IMR-90 (cell line): ENCODE measurements around the gene KCNAB2. TPM values are rescaled to one million over a fixed set of nuclear protein-coding genes. Genes with fewer than 3 reads are reported as not detected.

Source experiments
- ATAC-seq: fragments of 200-7000 bp; cut with Tn5 transposase; 2 replicates; pipeline ENCODE4 v1.9.1; 2020; ENCODE audit warnings: low read depth, mild to moderate bottlenecking, moderate library complexity
- BruUV-seq: library from RNA; stranded (reverse); fragments of 400-500 nt; replicated peaks from 2 replicates; lab custom pipeline; 2021; lab: Mats Ljungman, UMichigan
- CTCF ChIA-PET: fragments of 300-600 bp; formaldehyde crosslinking; extraction: SDS; loops from one replicate; lab custom pipeline; 2021; ENCODE audit warnings: antibody characterized with exemption; lab: Yijun Ruan, JAX
- POLR2A ChIA-PET: fragments of 300-600 bp; sonication (Branson Sonifier 250); formaldehyde crosslinking; loops from one replicate; lab custom pipeline; 2022; ENCODE audit warnings: antibody characterized with exemption; ENCODE audit not compliant: unreplicated experiment; lab: Charles Lee
- DNase-seq: peaks from one replicate; pipeline ENCODE4 v3.0.0; 2013
- H2AFZ ChIP-seq: replicated peaks from 2 replicates; pipeline ENCODE3; 2013; ENCODE audit warnings: low read length, mild to moderate bottlenecking; ENCODE audit not compliant: poor library complexity
- H2AK5ac ChIP-seq: 2 replicates; pipeline ENCODE4 v1.6.1; 2013; ENCODE audit warnings: low read depth, low read length, inconsistent platforms
- H2AK9ac ChIP-seq: replicated peaks from 2 replicates; pipeline ENCODE3; 2013; ENCODE audit warnings: mild to moderate bottlenecking, low read depth, low read length, moderate library complexity; ENCODE audit not compliant: poor library complexity
- H2BK120ac ChIP-seq: 2 replicates; pipeline ENCODE4 v1.6.1; 2013; ENCODE audit warnings: low read depth, low read length, inconsistent platforms
- H2BK15ac ChIP-seq: 3 replicates; pipeline ENCODE4 v1.6.1; 2013; ENCODE audit warnings: low read depth, low read length, inconsistent platforms
- H2BK20ac ChIP-seq: 2 replicates; pipeline ENCODE4 v1.6.1; 2013; ENCODE audit warnings: low read depth, mild to moderate bottlenecking, inconsistent platforms, low read length, moderate library complexity
- H2BK5ac ChIP-seq: 2 replicates; pipeline ENCODE4 v1.6.1; 2013; ENCODE audit warnings: mild to moderate bottlenecking, low read depth, low read length, inconsistent platforms; ENCODE audit not compliant: poor library complexity, severe bottlenecking
- H3K14ac ChIP-seq: replicated peaks from 2 replicates; pipeline ENCODE4 v1.6.1; 2013; ENCODE audit warnings: low read depth, low read length, inconsistent platforms
- H3K18ac ChIP-seq: 2 replicates; pipeline ENCODE4 v1.6.1; 2013; ENCODE audit warnings: low read depth, low read length, control low read depth
- H3K23ac ChIP-seq: 2 replicates; pipeline ENCODE4 v1.6.1; 2013; ENCODE audit warnings: low read depth, low read length, inconsistent platforms
- H3K27ac ChIP-seq: 2 replicates; pipeline ENCODE4 v1.5.1; 2013; ENCODE audit warnings: mild to moderate bottlenecking, control low read depth, low read length; ENCODE audit not compliant: insufficient read depth
- H3K27me3 ChIP-seq: 2 replicates; pipeline ENCODE4 v1.6.1; 2013; ENCODE audit warnings: low read length; ENCODE audit not compliant: control insufficient read depth, insufficient read depth
- H3K36me3 ChIP-seq: 2 replicates; pipeline ENCODE4 v1.6.1; 2013; ENCODE audit warnings: low read length, mixed read lengths; ENCODE audit not compliant: control insufficient read depth, insufficient read depth
- H3K4ac ChIP-seq: 2 replicates; pipeline ENCODE4 v1.6.1; 2013; ENCODE audit warnings: low read depth, low read length, inconsistent platforms
- H3K4me1 ChIP-seq: 2 replicates; pipeline ENCODE4 v1.6.1; 2013; ENCODE audit warnings: low read length, mixed read lengths; ENCODE audit not compliant: control insufficient read depth, insufficient read depth
- H3K4me2 ChIP-seq: 2 replicates; pipeline ENCODE4 v1.6.1; 2013; ENCODE audit warnings: low read depth, mild to moderate bottlenecking, control low read depth, low read length, moderate library complexity
- H3K4me3 ChIP-seq: 2 replicates; pipeline ENCODE4 v1.5.1; 2013; ENCODE audit warnings: low read depth, mild to moderate bottlenecking, control low read depth, low read length, moderate library complexity; ENCODE audit not compliant: insufficient read depth
- H3K56ac ChIP-seq: 2 replicates; pipeline ENCODE4 v1.6.1; 2013; ENCODE audit warnings: low read length, inconsistent platforms; ENCODE audit not compliant: insufficient read depth; ENCODE audit errors: extremely low read depth
- H3K79me1 ChIP-seq, 2 experiments: 2 replicates each; pipeline ENCODE4 v1.6.1; 2013; ENCODE audit warnings: low read length in 2 of 2, inconsistent platforms in 1 of 2, low read depth in 1 of 2
- H3K9ac ChIP-seq: 2 replicates; pipeline ENCODE4 v1.6.1; 2013; ENCODE audit warnings: low read depth, low read length, control low read depth
- H3K9me1 ChIP-seq: 2 replicates; pipeline ENCODE4 v1.6.1; 2013; ENCODE audit warnings: low read length, inconsistent platforms; ENCODE audit not compliant: insufficient read depth
- H3K9me3 ChIP-seq: 2 replicates; pipeline ENCODE4 v1.6.1; 2013; ENCODE audit warnings: low read length; ENCODE audit not compliant: control insufficient read depth, insufficient read depth
- H4K20me1 ChIP-seq: 2 replicates; pipeline ENCODE4 v1.6.1; 2013; ENCODE audit warnings: low read length, inconsistent platforms; ENCODE audit not compliant: insufficient read depth
- H4K5ac ChIP-seq: 2 replicates; pipeline ENCODE4 v1.6.1; 2013; ENCODE audit warnings: mild to moderate bottlenecking, low read depth, low read length, control low read depth
- H4K8ac ChIP-seq, 2 experiments: 2 replicates each; pipeline ENCODE4 v1.6.1; 2013; ENCODE audit warnings: low read depth in 2 of 2, low read length in 2 of 2, control low read depth in 1 of 2, inconsistent platforms in 1 of 2
- H4K91ac ChIP-seq: 2 replicates; pipeline ENCODE4 v1.6.1; 2013; ENCODE audit warnings: low read depth, low read length, inconsistent platforms; ENCODE audit not compliant: insufficient read depth
- BHLHE40 ChIP-seq: fragments of 150-350 bp; IDR thresholded peaks from 2 replicates; pipeline ENCODE4 v1.6.1; 2016; ENCODE audit warnings: mild to moderate bottlenecking, low read depth, low read length
- CEBPB ChIP-seq: IDR thresholded peaks from 2 replicates; pipeline ENCODE4 v1.6.1; 2012; ENCODE audit warnings: low read depth, low read length, improper control_type of control experiment
- CHD1 ChIP-seq: IDR thresholded peaks from 2 replicates; pipeline ENCODE4 v1.6.1; 2012; ENCODE audit warnings: low read depth, low read length, improper control_type of control experiment
- ELK1 ChIP-seq: fragments of 150-350 bp; IDR thresholded peaks from 2 replicates; pipeline ENCODE4 v1.6.1; 2016; ENCODE audit warnings: low read depth, mild to moderate bottlenecking, low read length, moderate library complexity, borderline replicate concordance
- FOS ChIP-seq: fragments of 150-350 bp; IDR thresholded peaks from 2 replicates; pipeline ENCODE4 v1.6.1; 2016; ENCODE audit warnings: low read depth, low read length
- MAFK ChIP-seq: IDR thresholded peaks from 2 replicates; pipeline ENCODE4 v1.6.1; 2012; ENCODE audit warnings: low read depth, low read length, improper control_type of control experiment
- MAZ ChIP-seq: IDR thresholded peaks from 2 replicates; pipeline ENCODE4 v1.6.1; 2012; ENCODE audit warnings: low read depth, mild to moderate bottlenecking, low read length, improper control_type of control experiment, moderate library complexity, borderline replicate concordance
- MXI1 ChIP-seq: IDR thresholded peaks from 2 replicates; pipeline ENCODE4 v1.6.1; 2012; ENCODE audit warnings: low read depth, mild to moderate bottlenecking, low read length, moderate library complexity, borderline replicate concordance
- NFE2L2 ChIP-seq: fragments of 150-350 bp; IDR thresholded peaks from 2 replicates; pipeline ENCODE4 v1.6.1; 2016; ENCODE audit warnings: low read depth, mild to moderate bottlenecking, low read length
- POLR2A ChIP-seq: IDR thresholded peaks from 2 replicates; pipeline ENCODE4 v1.6.1; 2012; ENCODE audit warnings: mild to moderate bottlenecking, low read depth, low read length
- RAD21 ChIP-seq: IDR thresholded peaks from 2 replicates; pipeline ENCODE4 v1.6.1; 2012; ENCODE audit warnings: low read length, improper control_type of control experiment
- RCOR1 ChIP-seq: IDR thresholded peaks from 2 replicates; pipeline ENCODE4 v1.6.1; 2012; ENCODE audit warnings: mild to moderate bottlenecking, low read length, improper control_type of control experiment; ENCODE audit not compliant: insufficient replicate concordance
- RFX5 ChIP-seq: IDR thresholded peaks from 2 replicates; pipeline ENCODE4 v1.8.0; 2012; ENCODE audit warnings: low read depth, mild to moderate bottlenecking, low read length, moderate library complexity
- USF2 ChIP-seq: fragments of 150-350 bp; IDR thresholded peaks from 2 replicates; pipeline ENCODE4 v1.6.1; 2017; ENCODE audit warnings: mild to moderate bottlenecking, antibody characterized with exemption, low read length, low read depth
- WGBS, 2 experiments: methylation state at CpG; one replicate each; pipeline versions ENCODE4 v1.1.5 to v1.1.7; 2013; ENCODE audit warnings: missing lambda C conversion rate in 2 of 2; ENCODE audit not compliant: insufficient read length in 1 of 2; ENCODE audit errors: extremely low coverage in 2 of 2; 5-methylcytosine and 5-hydroxymethylcytosine counted together
- dilution Hi-C: fragments of 300-500 bp; cut with HindIII; formaldehyde crosslinking; loops from one replicate; pipeline ENCODE4 v1.14.3; 2018; ENCODE audit warnings: low sequenced_read_pairs; ENCODE audit not compliant: unreplicated experiment
- in situ Hi-C: fragments of 300-500 bp; cut with MboI; formaldehyde crosslinking; loops from 3 replicates; pipeline ENCODE4 v1.14.3; 2019; ENCODE audit warnings: low sequenced_read_pairs, inconsistent platforms, mixed read lengths
- intact Hi-C: fragments of 100-400 bp; cut with micrococcal nuclease; formaldehyde crosslinking; loops from 2 replicates; pipeline ENCODE4 v1.10.0; 2022
- polyA plus RNA-seq, 3 experiments: library from polyadenylated mRNA; depleted of rRNA; stranded (reverse); fragments of >200 nt; gene quantifications; 2 replicates each; pipeline ENCODE4 v1.2.3, GENCODE V29; 2012; ENCODE audit warnings: low replicate concordance in 1 of 3
- total RNA-seq: library from RNA; depleted of rRNA; stranded (reverse); fragments of >200 nt; gene quantifications from 2 replicates; pipeline ENCODE4 v1.2.3, GENCODE V29; 2012
- TF ChIP-seq, protein P1 (sequence below): conservative IDR thresholded peaks from 2 replicates; pipeline ENCODE4 v1.5.1; 2012; ENCODE audit warnings: mild to moderate bottlenecking, low read depth, low read length, improper control_type of control experiment

The KCNAB2 gene
- total and polyA plus RNA-seq, 2 of the 4 experiments (the other 2 are of a cell fraction) = 1.3 to 4.2 TPM

DNA sequence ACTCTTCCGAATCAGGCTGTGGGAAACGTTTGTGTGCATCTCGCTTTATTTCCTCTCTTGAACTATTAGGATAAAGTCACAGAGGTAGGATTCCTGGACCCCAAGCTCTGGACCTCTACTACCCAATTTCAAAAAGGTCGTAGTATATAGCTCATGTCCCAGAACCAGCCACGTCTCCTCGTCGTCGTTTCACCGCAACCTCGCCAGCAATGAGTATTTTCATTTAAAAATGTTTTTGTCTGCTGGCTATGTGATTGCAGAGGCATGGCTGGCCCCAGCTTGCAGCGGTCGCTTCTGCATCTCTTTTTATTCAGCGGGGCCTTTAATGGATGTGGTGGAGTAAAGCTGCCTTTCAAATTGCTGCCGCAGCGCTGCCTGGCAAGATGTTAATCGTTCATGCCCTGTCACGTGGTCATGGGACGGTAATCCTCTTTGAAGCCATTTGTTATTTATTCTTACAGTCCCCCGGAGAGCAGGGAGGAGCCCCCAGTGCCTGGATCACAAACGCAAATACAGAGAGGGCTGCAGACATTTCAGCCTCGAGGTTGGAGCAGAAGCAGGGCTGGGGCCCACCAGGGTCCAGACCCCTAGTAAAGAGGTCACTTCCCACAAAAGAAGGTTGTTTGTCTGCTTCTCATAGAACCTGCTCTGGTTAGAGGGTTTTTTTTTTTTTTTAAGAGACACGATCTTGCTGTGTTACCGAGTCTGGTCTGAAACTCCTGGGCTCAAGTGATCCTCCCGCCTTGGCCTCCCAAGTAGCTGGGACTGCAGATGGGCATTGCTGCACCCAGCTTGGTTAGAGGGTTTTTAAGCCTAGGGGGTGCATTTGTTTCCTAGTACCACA, 41.9 kb upstream of the KCNAB2 start:
- H2AK9ac ChIP-seq = no peak overlapping the region
- BruUV-seq = no TSS peak
- no peak overlapping the region for H3K27ac ChIP-seq
- CTCF ChIA-PET = interaction anchor here (0.8 kb wide), 1 partner anchor 11 kb away, joined by 3 read pairs; no protein-coding TSS in a partner anchor
- no peak overlapping the region for H2BK5ac ChIP-seq
- no peak overlapping the region for H3K14ac ChIP-seq
- no peaks in the 10 kb centered on the region for H3K9me1 ChIP-seq
- no peak overlapping the region for H3K4ac ChIP-seq
- H4K91ac ChIP-seq = no peak overlapping the region
- peaks cover 2% of the 10 kb centered on the region; the same call in 1 of the 2 replicates for H3K4me1 ChIP-seq
- H3K23ac ChIP-seq = no peak overlapping the region
- no peak overlapping the region for H4K8ac ChIP-seq
- no peak overlapping the region for H3K4me2 ChIP-seq
- no peaks in the 10 kb centered on the region for H3K79me1 ChIP-seq
- no peaks in the 10 kb centered on the region; the same call in 1 of the 2 replicates for H3K27me3 ChIP-seq
- H3K36me3 ChIP-seq = no peaks in the 10 kb centered on the region
- H2BK120ac ChIP-seq = no peak overlapping the region
- intact Hi-C loops = no loop called here
- no peak overlapping the region for H3K18ac ChIP-seq
- no peak overlapping the region for H3K9ac ChIP-seq
- no peak overlapping the region for H4K5ac ChIP-seq
- H2AFZ ChIP-seq = peak overlapping the region; percentile 27
- H2BK20ac ChIP-seq = no peak overlapping the region
- POLR2A ChIA-PET = no interaction called here
- H3K56ac ChIP-seq = no peak overlapping the region
- dilution Hi-C loops = no loop called here
- ATAC-seq = no peak
- H2AK5ac ChIP-seq = no peak overlapping the region
- WGBS, 2 experiments = 65% methylated on average over 4 of the region's 24 CpGs; no CpG with 5 or more reads in 1 of the 2 experiments
- H3K4me3 ChIP-seq = no peak overlapping the region
- in situ Hi-C loops = no loop called here
- no peak for DNase-seq
- no peak overlapping the region for H2BK15ac ChIP-seq
- no peaks in the 10 kb centered on the region for H3K9me3 ChIP-seq
- no peaks in the 10 kb centered on the region; the same call in 1 of the 2 replicates for H4K20me1 ChIP-seq
- no peak for TF ChIP-seq MXI1
- TF ChIP-seq MAFK = no peak
- TF ChIP-seq RAD21 = no peak
- no peak for TF ChIP-seq USF2
- TF ChIP-seq RFX5 = no peak
- TF ChIP-seq POLR2A = no peak
- TF ChIP-seq CEBPB = no peak
- TF ChIP-seq, protein P1, sequence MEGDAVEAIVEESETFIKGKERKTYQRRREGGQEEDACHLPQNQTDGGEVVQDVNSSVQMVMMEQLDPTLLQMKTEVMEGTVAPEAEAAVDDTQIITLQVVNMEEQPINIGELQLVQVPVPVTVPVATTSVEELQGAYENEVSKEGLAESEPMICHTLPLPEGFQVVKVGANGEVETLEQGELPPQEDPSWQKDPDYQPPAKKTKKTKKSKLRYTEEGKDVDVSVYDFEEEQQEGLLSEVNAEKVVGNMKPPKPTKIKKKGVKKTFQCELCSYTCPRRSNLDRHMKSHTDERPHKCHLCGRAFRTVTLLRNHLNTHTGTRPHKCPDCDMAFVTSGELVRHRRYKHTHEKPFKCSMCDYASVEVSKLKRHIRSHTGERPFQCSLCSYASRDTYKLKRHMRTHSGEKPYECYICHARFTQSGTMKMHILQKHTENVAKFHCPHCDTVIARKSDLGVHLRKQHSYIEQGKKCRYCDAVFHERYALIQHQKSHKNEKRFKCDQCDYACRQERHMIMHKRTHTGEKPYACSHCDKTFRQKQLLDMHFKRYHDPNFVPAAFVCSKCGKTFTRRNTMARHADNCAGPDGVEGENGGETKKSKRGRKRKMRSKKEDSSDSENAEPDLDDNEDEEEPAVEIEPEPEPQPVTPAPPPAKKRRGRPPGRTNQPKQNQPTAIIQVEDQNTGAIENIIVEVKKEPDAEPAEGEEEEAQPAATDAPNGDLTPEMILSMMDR = no peak
- no peak for TF ChIP-seq FOS
- TF ChIP-seq CHD1 = no peak
- no peak for TF ChIP-seq MAZ
- no peak for TF ChIP-seq NFE2L2
- TF ChIP-seq RCOR1 = no peak
- no peak for TF ChIP-seq ELK1
- TF ChIP-seq BHLHE40 = no peak
